AG09309 (cell line): Measurements from ENCODE around the gene GBX1.
A peak's percentile ranks its signal among the peaks of the same experiment; 100 is the strongest.

Source experiments
- DNase-seq: peaks from one replicate; pipeline ENCODE4 v3.0.0-alpha.2; 2010; ENCODE audit warnings: low read depth
- H3K4me3 ChIP-seq: 2 replicates; pipeline ENCODE4 v1.5.1; 2011; ENCODE audit warnings: mild to moderate bottlenecking, low read depth, low read length, moderate library complexity; ENCODE audit not compliant: control insufficient read depth
- TF ChIP-seq, protein P1 (sequence below): IDR thresholded peaks from 2 replicates; pipeline ENCODE4 v1.5.1; 2011; ENCODE audit warnings: mild to moderate bottlenecking, low read depth, low read length, inconsistent platforms; ENCODE audit not compliant: insufficient read depth, control insufficient read depth; ENCODE audit errors: missing control alignments

GBX1 gene

DNA sequence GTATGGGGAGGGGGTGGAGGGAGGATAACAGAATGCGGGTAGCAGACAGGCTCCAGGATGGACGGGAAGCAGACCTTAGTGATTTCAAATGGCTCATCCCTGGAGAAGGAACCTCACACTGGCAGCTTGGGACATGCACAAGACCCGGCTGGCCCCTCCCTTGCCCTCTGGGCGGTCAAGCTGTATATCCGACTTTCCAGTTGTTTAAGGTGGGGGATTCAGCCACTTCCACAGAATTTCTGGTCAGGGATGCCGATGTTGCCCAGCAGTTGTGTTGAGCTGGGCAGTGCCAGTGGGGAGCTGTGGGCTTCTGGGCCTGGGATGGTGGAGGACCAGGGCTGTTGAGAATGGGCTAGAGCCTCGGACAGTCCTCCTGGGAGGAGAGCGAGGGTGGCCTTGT, 38.8 kb downstream of the GBX1 start:
- TF ChIP-seq, protein P1, sequence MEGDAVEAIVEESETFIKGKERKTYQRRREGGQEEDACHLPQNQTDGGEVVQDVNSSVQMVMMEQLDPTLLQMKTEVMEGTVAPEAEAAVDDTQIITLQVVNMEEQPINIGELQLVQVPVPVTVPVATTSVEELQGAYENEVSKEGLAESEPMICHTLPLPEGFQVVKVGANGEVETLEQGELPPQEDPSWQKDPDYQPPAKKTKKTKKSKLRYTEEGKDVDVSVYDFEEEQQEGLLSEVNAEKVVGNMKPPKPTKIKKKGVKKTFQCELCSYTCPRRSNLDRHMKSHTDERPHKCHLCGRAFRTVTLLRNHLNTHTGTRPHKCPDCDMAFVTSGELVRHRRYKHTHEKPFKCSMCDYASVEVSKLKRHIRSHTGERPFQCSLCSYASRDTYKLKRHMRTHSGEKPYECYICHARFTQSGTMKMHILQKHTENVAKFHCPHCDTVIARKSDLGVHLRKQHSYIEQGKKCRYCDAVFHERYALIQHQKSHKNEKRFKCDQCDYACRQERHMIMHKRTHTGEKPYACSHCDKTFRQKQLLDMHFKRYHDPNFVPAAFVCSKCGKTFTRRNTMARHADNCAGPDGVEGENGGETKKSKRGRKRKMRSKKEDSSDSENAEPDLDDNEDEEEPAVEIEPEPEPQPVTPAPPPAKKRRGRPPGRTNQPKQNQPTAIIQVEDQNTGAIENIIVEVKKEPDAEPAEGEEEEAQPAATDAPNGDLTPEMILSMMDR = no peak
- DNase-seq = no peak
- no peak overlapping the region for H3K4me3 ChIP-seq

DNA sequence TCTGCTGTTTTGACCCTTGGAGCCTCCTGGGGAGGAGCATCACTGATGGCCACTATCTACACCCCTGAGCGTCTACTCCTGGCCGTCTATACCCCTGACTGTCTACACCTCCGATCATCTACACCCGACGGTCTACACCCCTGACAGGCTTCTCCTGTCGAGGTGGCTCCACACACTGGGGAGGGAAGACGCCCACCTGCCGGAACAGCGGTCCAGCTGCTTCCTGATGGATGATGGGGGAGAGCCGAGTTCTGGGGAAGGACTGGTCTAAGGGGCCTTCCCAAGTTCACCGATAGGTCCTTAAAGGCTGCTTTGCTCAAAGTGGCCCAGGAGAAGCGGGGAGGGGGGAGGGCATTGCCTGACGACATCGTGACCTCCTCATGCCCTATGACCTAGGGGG, 39.4 kb downstream of the GBX1 start:
- no peak overlapping the region for H3K4me3 ChIP-seq
- DNase-seq = no peak
- TF ChIP-seq, protein P1 = no peak

DNA sequence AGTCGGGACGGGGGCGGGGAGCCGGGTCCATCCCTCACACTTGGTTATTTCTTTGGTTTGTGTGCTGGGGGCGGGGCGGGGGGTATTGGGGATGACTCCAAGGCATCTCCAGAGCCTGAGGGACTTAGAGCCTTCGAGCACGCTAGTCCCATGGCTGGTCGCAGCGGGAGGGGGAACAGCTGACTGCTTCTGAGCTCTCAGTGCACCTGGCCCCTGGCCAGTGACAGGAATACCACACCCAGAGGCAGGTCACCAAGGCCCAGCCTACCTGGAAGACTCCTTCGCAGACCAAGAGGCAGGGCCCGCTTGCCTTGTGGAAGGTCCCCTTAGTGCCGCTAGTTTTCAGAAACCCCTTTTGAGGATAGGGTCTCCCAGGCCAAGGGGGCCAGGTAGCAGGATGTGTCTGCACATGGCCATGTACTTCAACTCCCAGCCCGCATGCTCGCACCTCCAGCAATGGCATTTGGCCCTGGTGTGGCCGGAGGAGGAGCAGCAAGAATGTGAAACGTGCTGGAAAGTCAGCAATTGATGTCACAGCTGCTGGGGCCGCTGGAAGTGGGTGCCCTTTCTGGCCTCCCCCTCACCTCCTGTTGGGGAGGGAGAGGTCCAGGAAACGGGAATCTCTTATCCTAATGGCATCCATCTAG, 40.9 kb downstream of the GBX1 start:
- no peak for DNase-seq
- no peak overlapping the region for H3K4me3 ChIP-seq
- TF ChIP-seq, protein P1 = no peak

DNA sequence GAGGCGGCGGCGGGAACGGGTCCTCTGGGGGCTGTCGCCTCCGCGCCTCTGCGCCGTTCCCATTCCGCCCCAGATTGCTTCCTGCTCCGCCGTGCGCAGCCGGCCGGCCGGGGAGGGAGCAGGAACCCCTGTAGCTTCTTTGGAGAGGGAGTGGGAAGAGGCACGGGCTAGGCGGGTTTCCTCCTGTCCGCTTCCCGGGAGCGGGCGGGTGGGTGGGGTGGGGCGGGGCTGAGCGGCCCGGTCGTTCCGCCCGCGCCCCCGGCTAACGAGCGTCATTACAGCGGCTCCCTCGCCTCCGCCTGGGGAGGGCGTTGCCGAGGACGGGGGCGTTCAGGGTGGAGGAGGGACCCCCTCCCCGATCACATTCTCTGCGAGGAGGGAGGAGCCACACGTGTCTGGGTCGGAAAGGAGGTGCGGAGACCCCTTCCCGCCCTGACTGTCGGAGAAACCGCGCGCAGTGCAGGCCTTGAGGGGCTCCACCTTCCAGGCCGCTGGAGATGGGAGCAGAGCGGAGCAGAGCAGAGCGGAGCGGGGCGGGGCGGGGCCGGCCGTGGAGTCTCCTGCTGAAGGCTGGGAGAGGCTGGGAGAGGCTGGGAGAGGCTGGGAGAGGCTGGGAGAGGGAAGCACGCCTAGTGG, 41.5 kb downstream of the GBX1 start:
- DNase-seq = no peak
- peak overlapping the region; percentile 16 for H3K4me3 ChIP-seq
- TF ChIP-seq, protein P1 = no peak

DNA sequence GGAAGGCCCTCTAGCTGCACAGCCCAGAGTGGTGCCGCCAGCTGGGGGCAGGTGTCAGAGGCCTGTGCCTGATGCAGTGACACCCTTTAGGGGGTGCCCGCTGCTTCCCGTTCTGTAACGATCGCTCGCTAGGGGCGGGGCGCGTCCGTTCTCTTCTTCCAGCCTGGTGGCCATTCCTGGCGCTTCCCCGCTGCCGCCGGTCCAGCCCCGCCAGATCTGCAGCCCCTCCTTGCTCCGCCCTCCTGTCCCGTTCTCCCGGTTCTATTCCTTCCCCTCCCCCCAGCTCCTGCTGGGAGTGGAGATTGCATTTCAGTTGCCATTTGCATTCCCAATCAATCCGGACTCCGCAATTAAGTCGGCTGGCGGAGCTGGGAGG, 42.0 kb downstream of the GBX1 start:
- DNase-seq = no peak
- H3K4me3 ChIP-seq = peak overlapping the region; percentile 16
- TF ChIP-seq, protein P1 = no peak

DNA sequence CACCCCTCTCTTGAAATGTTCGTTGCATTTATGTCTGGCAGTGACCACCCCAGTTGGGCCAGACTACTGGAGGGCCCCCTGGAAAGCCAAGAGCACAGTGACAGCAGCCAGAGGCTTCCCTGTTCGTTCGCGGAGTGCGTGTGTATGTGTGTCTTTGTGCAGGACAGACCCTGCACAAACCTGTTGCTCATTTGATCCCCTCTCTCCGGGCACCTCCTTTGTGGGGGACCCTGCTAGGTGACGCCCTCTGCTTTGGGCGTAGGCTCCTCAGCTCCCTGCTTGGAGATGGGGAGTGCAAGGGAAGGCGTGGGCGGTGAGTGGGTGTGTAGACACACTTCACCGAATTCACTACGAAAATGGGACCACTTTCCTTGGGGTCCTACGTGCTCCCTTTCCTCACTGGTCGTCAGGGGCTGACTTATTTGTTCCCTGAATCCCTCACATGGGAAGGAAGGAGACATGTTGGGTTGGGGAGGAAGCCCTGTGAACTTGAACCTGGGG, 42.5 kb downstream of the GBX1 start:
- TF ChIP-seq, protein P1 = no peak
- no peak overlapping the region for H3K4me3 ChIP-seq
- no peak for DNase-seq

DNA sequence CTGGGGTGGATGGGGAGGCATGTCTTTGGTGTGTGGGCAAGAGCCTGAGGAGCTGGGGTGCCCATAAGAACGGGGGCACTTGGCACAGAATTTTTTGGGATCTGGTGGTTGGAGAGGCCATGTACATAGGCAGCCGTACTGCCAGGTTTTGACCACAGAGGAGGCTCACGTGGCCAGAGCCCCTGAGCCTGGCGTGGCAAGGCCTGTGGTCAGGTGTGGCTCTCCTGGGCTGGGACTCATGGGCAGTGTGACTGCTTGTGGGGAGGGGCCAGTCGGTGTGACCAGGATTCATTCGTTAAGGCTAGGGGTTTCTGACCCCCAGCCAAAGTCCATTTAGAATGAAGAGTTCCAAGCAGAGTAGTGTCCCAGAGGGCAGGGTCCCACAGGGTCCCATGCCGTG, 43.0 kb downstream of the GBX1 start:
- TF ChIP-seq, protein P1 = no peak
- DNase-seq = no peak
- H3K4me3 ChIP-seq = no peak overlapping the region
